RPMI7951 (cell line): ENCODE measurements around the gene NAV3. TPM values are rescaled to one million over a fixed set of nuclear protein-coding genes. Genes with fewer than 3 reads are reported as not detected.
A peak's percentile ranks its signal among the peaks of the same experiment; 100 is the strongest.

ENCODE experiments used
- DNase-seq: peaks from one replicate; pipeline ENCODE4 v3.0.0-alpha.2; 2012; ENCODE audit warnings: low read depth
- total RNA-seq: library from RNA; depleted of rRNA; stranded (reverse); fragments of >200 nt; shearing (Covaris generic); gene quantifications from 2 replicates; pipeline ENCODE4 v1.2.3, GENCODE V29; 2014; rRNA removed

The NAV3 gene
- 16.3 and 21.5 TPM in 2 replicates for total RNA-seq

- no peak for DNase-seq
These were observed at the start of gene NAV3 for GRCh38 chr12:77830583-77831351. TSS of gene NAV3 (plus strand) at chr12:77830894. CDS start at chr12:77831462, 568 bp downstream.

GRCh38 chr12:77782034-77782433, 48.7 kb upstream of the NAV3 start:
- no peak for DNase-seq

GRCh38 chr12:77782766-77783165, 47.9 kb upstream of the NAV3 start:
- no peak for DNase-seq

- no peak for DNase-seq
These were observed 45.5 kb upstream of the NAV3 start for GRCh38 chr12:77785211-77785610.

GRCh38 chr12:77786675-77787074, 44.0 kb upstream of the NAV3 start:
- DNase-seq: no peak

- DNase-seq: no peak
These were observed 42.2 kb upstream of the NAV3 start for GRCh38 chr12:77788231-77789168.

- peak; percentile 28 for DNase-seq
These were observed 35.0 kb upstream of the NAV3 start for GRCh38 chr12:77795699-77796098.

GRCh38 chr12:77796775-77797174, 33.9 kb upstream of the NAV3 start:
- DNase-seq: peak; percentile 10

GRCh38 chr12:77800501-77800900, 30.2 kb upstream of the NAV3 start:
- DNase-seq: no peak

- no peak for DNase-seq
These were observed 22.2 kb upstream of the NAV3 start for GRCh38 chr12:77808534-77808933.

GRCh38 chr12:77813558-77813957, 17.1 kb upstream of the NAV3 start:
- DNase-seq: no peak

GRCh38 chr12:77814386-77814785, 16.3 kb upstream of the NAV3 start:
- DNase-seq: no peak

- DNase-seq: no peak
These were observed 14.5 kb upstream of the NAV3 start for GRCh38 chr12:77816196-77816595.

GRCh38 chr12:77817276-77817675, 13.4 kb upstream of the NAV3 start:
- DNase-seq: no peak

- DNase-seq: no peak
These were observed 12.3 kb upstream of the NAV3 start for GRCh38 chr12:77818351-77818750.

- no peak for DNase-seq
These were observed 8.9 kb upstream of the NAV3 start for GRCh38 chr12:77821699-77822203.

- DNase-seq: no peak
These were observed 2.6 kb downstream of the NAV3 start for GRCh38 chr12:77833329-77833728.

- no peak for DNase-seq
These were observed 3.9 kb downstream of the NAV3 start for GRCh38 chr12:77834618-77835017.

GRCh38 chr12:77835969-77836368, 5.3 kb downstream of the NAV3 start:
- DNase-seq: no peak

GRCh38 chr12:77837876-77838291, 7.2 kb downstream of the NAV3 start:
- no peak for DNase-seq

- peak; percentile 34 for DNase-seq
These were observed 10.8 kb downstream of the NAV3 start for GRCh38 chr12:77841521-77841920.

GRCh38 chr12:77842430-77842829, 11.7 kb downstream of the NAV3 start:
- no peak for DNase-seq
